Mucosa of gallbladder (tissue), 1 donor: Measurements from ENCODE around the gene CMC1. TPM values are rescaled to one million over a fixed set of nuclear protein-coding genes. Genes with fewer than 3 reads are reported as not detected.

Experiments
- total RNA-seq: library from RNA; stranded (reverse); gene quantifications from one replicate; pipeline ENCODE4 v1.2.1, GENCODE V29; 2021
- donor health status: DM: no; HTN: no; CAD: no.

The CMC1 gene
- total RNA-seq, 1 donor from 2014 or later, result 25.9 TPM

Other genes with a start within 250 kb of the CMC1 start
- 1.4 TPM for gene ZCWPW2, start 107.1 kb downstream of the CMC1 start, total RNA-seq
- 55.1 TPM for gene AZI2, start 107.2 kb downstream of the CMC1 start, total RNA-seq